T-helper 17 cell (primary cell): ENCODE measurements around the gene SCN8A. TPM values are rescaled to one million over a fixed set of nuclear protein-coding genes. Genes with fewer than 3 reads are reported as not detected.

Source experiments
- ATAC-seq: fragments of 150-1000 bp; cut with Tn5 transposase; 2 replicates; pipeline ENCODE4 v1.10.0; 2021; ENCODE audit warnings: mild to moderate bottlenecking, moderate library complexity
- DNase-seq, 3 donors: peaks; one replicate each; pipeline versions ENCODE4 v3.0.0 to v3.0.0-alpha.2; 2020 to 2021
- H3K9me3 ChIP-seq: one replicate; pipeline ENCODE4 v1.7.0; 2013; ENCODE audit warnings: low read length, mild to moderate bottlenecking; ENCODE audit not compliant: control insufficient read depth, poor library complexity, severe bottlenecking
- H3K27ac Mint-ChIP-seq: one replicate; pipeline ENCODE4 v1.8.0; 2022; ENCODE audit warnings: mild to moderate bottlenecking, moderate library complexity, mixed read lengths
- H3K27me3 Mint-ChIP-seq: one replicate; pipeline ENCODE4 v1.8.0; 2022; ENCODE audit warnings: mixed read lengths
- H3K36me3 Mint-ChIP-seq: one replicate; pipeline ENCODE4 v1.8.0; 2022; ENCODE audit warnings: low read depth, mixed read lengths
- H3K4me1 Mint-ChIP-seq: one replicate; pipeline ENCODE4 v1.8.0; 2022; ENCODE audit warnings: mild to moderate bottlenecking, mixed read lengths
- H3K4me3 Mint-ChIP-seq: one replicate; pipeline ENCODE4 v1.8.0; 2022; ENCODE audit warnings: mild to moderate bottlenecking, moderate library complexity, mixed read lengths
- total RNA-seq, 4 donors: library from RNA in 2 of 4; stranded (reverse) in 2 of 4; gene quantifications; one replicate each; pipeline ENCODE4 v1.2.3 and lab custom pipeline; 2022 to 2026

SCN8A gene
- total RNA-seq, 2 donors from 2014 or later = 0.35 to 0.47 TPM

GRCh38 chr12:51847643-51848325, 256.8 kb downstream of the SCN8A start:
- H3K9me3 ChIP-seq = no peaks in the 10 kb centered on the region
- Mint-ChIP-seq H3K4me3 (peak overlapping the region; percentile 78), H3K4me1 (peaks cover 20% of the 10 kb centered on the region), H3K36me3 (peaks cover 5% of the 10 kb centered on the region), H3K27ac (no peak overlapping the region), H3K27me3 (peaks cover 50% of the 10 kb centered on the region)
- DNase-seq = no peak
- no peak for ATAC-seq

- DNase-seq = no peak
- no peaks in the 10 kb centered on the region for H3K9me3 ChIP-seq
- Mint-ChIP-seq H3K27me3 (peaks cover 51% of the 10 kb centered on the region), H3K36me3 (peaks cover 5% of the 10 kb centered on the region), H3K4me1 (peaks cover 20% of the 10 kb centered on the region), H3K4me3 (peak within 1 kb of the TSS; percentile 78), H3K27ac (no peak within 1 kb of the TSS)
- ATAC-seq = no peak
These were observed 257.3 kb downstream of the SCN8A start, which contains the start of gene FIGNL2 for GRCh38 chr12:51848326-51848727. TSS of gene FIGNL2 (minus strand) at chr12:51848718. CDS start at chr12:51822413, 26,305 bp downstream.

- Mint-ChIP-seq H3K4me3 (no peak overlapping the region), H3K36me3 (peaks cover 5% of the 10 kb centered on the region), H3K4me1 (peaks cover 20% of the 10 kb centered on the region), H3K27ac (no peak overlapping the region), H3K27me3 (peaks cover 44% of the 10 kb centered on the region)
- DNase-seq (no peak), ATAC-seq (no peak)
- no peaks in the 10 kb centered on the region for H3K9me3 ChIP-seq
These were observed 258.1 kb downstream of the SCN8A start for GRCh38 chr12:51848841-51849735.

- Mint-ChIP-seq H3K27me3 (peaks cover 32% of the 10 kb centered on the region), H3K27ac (no peak overlapping the region)
These were observed 259.3 kb downstream of the SCN8A start for GRCh38 chr12:51850081-51850964.

GRCh38 chr12:51850965-51851299, 259.9 kb downstream of the SCN8A start:
- H3K4me1 Mint-ChIP-seq = peaks cover 19% of the 10 kb centered on the region
- H3K36me3 Mint-ChIP-seq = peaks cover 5% of the 10 kb centered on the region
- no peak overlapping the region for H3K4me3 Mint-ChIP-seq
- H3K27ac Mint-ChIP-seq = no peak overlapping the region
- peaks cover 30% of the 10 kb centered on the region for H3K27me3 Mint-ChIP-seq
- ATAC-seq (no peak), DNase-seq (no peak)
- no peaks in the 10 kb centered on the region for H3K9me3 ChIP-seq

More at GRCh38 chr12:51850081-51850964, 259.3 kb downstream of the SCN8A start:
- DNase-seq (no peak), ATAC-seq (no peak)
- no peaks in the 10 kb centered on the region for H3K9me3 ChIP-seq
- peaks cover 5% of the 10 kb centered on the region for H3K36me3 Mint-ChIP-seq
- H3K4me1 Mint-ChIP-seq = peaks cover 20% of the 10 kb centered on the region
- peak overlapping the region; percentile 67 for H3K4me3 Mint-ChIP-seq

GRCh38 chr12:51851413-51852124, 260.5 kb downstream of the SCN8A start:
- H3K27ac Mint-ChIP-seq = no peak overlapping the region
- H3K4me3 Mint-ChIP-seq = no peak overlapping the region
- H3K36me3 Mint-ChIP-seq = peaks cover 3% of the 10 kb centered on the region
- ATAC-seq (no peak), DNase-seq (no peak)
- H3K9me3 ChIP-seq = no peaks in the 10 kb centered on the region
- peaks cover 17% of the 10 kb centered on the region for H3K4me1 Mint-ChIP-seq
- peaks cover 30% of the 10 kb centered on the region for H3K27me3 Mint-ChIP-seq

GRCh38 chr12:51852404-51853137, 261.5 kb downstream of the SCN8A start:
- DNase-seq (no peak), ATAC-seq (no peak)
- H3K36me3 Mint-ChIP-seq = peaks cover 4% of the 10 kb centered on the region
- H3K9me3 ChIP-seq = no peaks in the 10 kb centered on the region
- H3K27me3 Mint-ChIP-seq = peaks cover 38% of the 10 kb centered on the region
- no peak overlapping the region for H3K27ac Mint-ChIP-seq
- peaks cover 19% of the 10 kb centered on the region for H3K4me1 Mint-ChIP-seq
- no peak overlapping the region for H3K4me3 Mint-ChIP-seq

GRCh38 chr12:51855586-51856428, 264.8 kb downstream of the SCN8A start:
- Mint-ChIP-seq H3K4me3 (no peak overlapping the region), H3K27me3 (peaks cover 35% of the 10 kb centered on the region), H3K36me3 (peaks cover 4% of the 10 kb centered on the region), H3K27ac (no peak overlapping the region), H3K4me1 (peaks cover 16% of the 10 kb centered on the region)
- H3K9me3 ChIP-seq = no peaks in the 10 kb centered on the region
- DNase-seq (no peak), ATAC-seq (no peak)

GRCh38 chr12:51860986-51861385, 270.0 kb downstream of the SCN8A start:
- no peak for DNase-seq
- Mint-ChIP-seq H3K4me3 (no peak overlapping the region), H3K27me3 (peaks cover 57% of the 10 kb centered on the region), H3K36me3 (peaks cover 2% of the 10 kb centered on the region), H3K4me1 (peaks cover 8% of the 10 kb centered on the region), H3K27ac (no peak overlapping the region)
- H3K9me3 ChIP-seq = no peaks in the 10 kb centered on the region
- ATAC-seq = no peak
